Keratinocyte (primary cell): ENCODE results near the gene TSHZ3.

Experiments used
- CTCF ChIP-seq, 3 experiments: IDR thresholded peaks in 1 of 3; conservative IDR thresholded peaks in 1 of 3; optimal IDR thresholded peaks in 1 of 3; 2 replicates in 2 of 3; 3 replicates in 1 of 3; pipeline versions ENCODE3 to v1.5.1; 2011; ENCODE audit warnings: low read length in 3 of 3, mild to moderate bottlenecking in 3 of 3, moderate library complexity in 2 of 3, control low read depth in 1 of 3, inconsistent platforms in 1 of 3; ENCODE audit not compliant: insufficient read depth in 2 of 3; ENCODE audit errors: extremely low read depth in 1 of 3
- EZH2 ChIP-seq: IDR thresholded peaks from one replicate; pipeline ENCODE4 v1.6.1; 2012; ENCODE audit warnings: inconsistent platforms, mild to moderate bottlenecking, low read length, moderate library complexity

- TF ChIP-seq CTCF (optimal IDR thresholded peaks at IDR 0.05 in 1 of 3, IDR thresholded peaks at IDR 0.05 in 1 of 3, conservative IDR thresholded peaks at IDR 0.05 in 1 of 3; ENCODE audit: extremely low read depth in 1 of 3, insufficient read depth in 2 of 3, low read length in 3 of 3) (no peak), EZH2 (no peak)
Measured at GRCh38 chr19:31389874-31390273, 40.6 kb upstream of the TSHZ3 start.
